HG03039 (cell line): Measurements from ENCODE around the gene RCSD1.
A peak's percentile ranks its signal among the peaks of the same experiment; 100 is the strongest.

Experiments used
- ATAC-seq: cut with Tn5 transposase; IDR thresholded peaks from one replicate; pipeline ENCODE4 v1.9.1; 2021; ENCODE audit warnings: mild to moderate bottlenecking, moderate library complexity; ENCODE audit not compliant: unreplicated experiment

Gene RCSD1

GRCh38 chr1:167663002-167663772 lies 33.2 kb downstream of the RCSD1 start:
- ATAC-seq = peak; percentile 67

DNA sequence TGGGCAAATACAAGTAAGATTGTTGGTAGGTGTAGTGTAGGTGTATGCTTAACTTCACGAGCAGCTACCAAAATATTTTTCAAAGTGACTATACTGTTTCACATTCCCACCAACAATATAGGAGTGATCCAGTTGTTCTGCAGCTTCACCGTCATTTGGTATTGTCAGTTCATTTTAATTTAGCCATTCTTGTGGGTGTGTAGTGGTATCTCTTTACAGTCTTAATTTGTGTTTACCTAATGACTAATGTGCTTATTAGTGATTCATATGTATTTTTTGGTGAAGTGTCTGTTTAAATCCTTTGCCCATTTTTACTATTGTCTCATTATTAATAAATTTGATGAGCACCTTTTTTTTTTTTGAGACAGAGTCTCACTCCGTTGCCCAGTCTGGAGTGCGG lies 35.4 kb downstream of the RCSD1 start:
- no peak for ATAC-seq

DNA sequence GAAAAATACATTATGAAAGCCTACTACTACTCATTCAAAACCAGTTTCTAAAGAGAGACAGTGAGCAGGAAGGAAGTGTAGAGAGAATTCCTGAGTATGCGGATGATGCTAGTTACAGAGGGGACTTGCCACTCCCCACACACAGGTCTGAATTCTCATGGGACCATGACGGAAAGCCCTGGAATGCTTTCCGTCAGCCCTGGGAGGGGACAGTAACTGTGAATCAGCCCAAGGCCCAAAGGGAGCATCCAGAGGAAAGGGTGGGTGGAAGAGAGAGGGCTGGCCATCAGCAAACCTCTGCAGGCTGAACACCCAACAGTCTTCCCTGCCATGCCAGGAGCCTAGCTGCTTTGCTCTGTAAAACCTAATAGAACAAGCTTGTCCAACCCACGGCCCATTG lies 36.4 kb downstream of the RCSD1 start:
- ATAC-seq = no peak

- no peak for ATAC-seq
These were observed 37.5 kb downstream of the RCSD1 start for GRCh38 chr1:167667536-167667935.

DNA sequence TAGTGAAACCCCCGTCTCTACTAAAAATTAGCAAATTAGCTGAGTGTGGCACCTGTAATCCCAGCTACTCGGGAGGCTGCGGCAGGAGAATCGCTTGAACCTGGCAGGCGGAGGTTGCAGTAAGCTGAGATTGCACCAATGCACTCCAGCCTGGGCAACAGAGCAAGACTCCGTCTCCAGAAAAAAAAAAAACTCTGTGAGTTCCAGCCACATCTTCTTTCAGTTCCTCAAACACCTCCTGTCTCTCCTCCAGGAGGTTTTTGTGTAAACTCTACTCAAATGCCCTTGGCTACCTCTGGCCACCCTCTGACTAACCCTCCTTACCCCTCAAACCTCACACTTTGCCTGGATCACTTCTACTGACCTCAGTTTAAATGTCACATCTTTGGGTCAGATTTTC lies 38.1 kb downstream of the RCSD1 start:
- peak; percentile 42 for ATAC-seq

DNA sequence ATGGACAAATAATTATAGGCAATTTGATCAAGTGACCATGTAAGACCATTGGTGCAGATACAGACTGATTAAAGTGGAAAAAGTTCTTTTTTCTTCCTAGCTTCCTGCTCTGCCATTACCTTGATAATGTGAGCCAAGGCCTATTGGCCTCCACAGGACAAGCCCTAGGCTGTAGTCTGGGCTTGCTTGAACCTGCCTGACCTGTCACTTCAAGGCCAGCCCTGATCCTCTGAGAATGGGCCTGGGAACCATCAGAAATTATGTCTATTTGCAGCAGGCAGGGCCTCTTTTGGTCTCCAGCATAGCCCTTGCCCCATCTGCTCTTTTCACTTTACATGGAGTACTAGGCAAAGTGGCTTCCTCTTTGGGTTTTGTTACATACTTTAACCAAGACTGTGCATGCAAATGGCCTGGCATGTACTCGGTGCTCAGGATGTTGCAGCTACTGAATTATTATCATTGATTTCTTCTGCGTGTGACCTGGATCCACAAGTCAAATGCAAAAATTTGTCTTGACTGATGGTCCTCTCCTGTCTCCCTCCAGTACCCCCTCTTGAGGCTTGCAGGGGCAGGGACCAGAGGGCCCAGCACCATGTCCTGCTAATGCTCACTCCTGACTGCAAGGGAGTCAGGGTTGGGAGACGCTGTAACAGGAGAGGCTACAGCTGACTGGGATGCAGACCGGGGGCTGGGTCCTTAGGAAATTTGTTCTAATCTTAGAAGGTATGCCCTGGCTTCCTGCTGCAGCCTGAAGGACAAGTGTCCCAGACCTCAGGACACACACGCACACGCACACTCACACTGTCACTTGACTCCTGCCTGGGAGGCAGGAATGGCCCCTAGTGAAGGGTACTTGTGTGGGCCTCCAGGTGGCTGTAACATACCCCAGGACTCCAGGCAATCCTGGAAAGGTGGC lies 39.4 kb downstream of the RCSD1 start:
- ATAC-seq = peak; percentile 51

DNA sequence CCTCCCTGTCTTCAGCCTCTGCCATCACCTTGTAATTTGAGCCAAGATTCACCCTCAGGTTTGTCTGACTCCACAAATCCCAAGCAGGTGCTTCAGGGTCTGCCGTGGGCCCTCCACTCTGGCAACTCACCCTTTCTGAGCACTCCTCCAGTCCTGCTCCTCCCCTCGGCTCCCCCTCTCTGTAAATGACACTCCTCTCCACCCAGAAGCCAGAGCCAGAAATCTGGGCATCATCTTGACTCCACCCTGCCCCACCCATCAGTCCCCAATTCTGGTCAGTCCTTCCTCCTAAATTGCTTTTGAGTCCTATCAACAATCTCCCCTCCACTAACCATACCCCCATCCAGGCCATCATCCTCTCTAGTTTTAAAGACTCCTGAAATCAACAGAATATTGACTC lies 40.5 kb downstream of the RCSD1 start:
- no peak for ATAC-seq

DNA sequence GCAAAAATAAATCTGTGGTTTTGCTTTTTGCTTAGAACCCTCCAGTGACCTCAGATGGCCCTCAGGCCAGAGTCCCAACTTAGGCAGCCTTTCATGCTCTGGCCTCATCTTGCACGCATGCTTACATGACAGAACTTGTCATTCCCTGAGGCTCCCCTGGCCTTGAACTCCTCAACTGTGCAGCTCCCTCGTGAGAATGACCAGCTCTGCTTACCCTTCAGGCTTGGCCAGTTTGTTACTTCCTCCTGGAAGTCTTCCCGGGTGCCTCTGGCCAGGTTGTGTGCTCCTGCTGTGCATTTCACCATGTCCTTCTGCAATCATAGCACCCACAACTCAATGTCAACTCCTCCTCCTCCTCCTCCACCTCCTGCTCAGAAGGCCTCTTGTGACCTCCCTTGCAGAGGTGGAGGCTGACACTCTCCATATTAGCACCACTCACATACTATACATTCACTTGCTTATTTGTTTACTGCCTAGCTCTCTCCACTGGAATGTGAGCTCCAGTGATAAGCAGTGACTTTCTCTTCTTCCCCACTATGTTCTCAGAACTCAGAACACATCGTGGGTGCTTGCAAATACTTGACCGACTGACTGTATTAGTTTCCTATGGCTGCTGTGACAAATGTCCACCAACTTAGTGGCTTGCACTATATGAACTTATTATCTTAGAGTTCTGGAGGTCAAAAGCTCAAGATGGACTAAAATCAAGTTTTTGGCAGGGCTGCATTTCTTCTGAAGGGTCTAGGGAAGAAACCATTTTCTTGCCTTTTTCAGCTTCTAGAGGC lies 41.9 kb downstream of the RCSD1 start:
- no peak for ATAC-seq

DNA sequence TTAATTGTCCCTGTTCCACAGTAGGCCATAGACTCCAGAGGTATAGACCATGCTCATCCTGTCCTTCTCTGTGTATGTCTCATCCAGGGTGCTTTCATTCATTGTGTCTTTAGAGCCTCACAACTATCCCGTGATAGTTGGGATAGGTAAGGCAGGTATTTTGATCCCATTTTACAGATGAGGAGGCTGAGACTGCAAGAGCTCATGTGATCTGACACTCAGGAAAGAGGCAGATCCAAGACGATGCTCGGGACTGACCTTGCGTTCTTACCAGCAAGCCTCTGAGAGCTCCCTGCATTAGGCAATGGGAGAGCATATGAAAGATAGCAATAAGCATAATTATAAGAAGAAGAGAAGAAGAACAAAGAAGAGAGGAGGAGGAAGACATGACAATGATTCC lies 42.8 kb downstream of the RCSD1 start:
- ATAC-seq = no peak

GRCh38 chr1:167673265-167673664 lies 43.2 kb downstream of the RCSD1 start:
- no peak for ATAC-seq

DNA sequence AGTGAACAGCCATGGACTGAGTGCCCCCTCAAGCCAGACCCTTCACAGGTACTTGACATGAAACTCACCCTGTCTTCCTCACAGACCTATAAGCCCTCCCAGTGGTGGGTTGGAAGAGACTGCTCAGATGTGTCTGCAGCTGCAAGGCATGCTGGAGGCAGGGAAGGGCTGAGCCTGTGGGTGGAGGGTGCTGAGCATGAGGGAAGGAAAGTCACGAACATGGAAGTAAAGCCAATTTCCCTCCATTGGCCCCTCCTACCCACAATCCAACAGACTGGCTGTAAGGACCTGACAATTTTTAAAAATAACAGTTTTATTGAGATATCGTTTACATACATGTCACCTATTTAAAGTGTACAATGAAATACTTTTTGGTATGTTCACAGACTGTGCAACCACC lies 44.1 kb downstream of the RCSD1 start:
- no peak for ATAC-seq

GRCh38 chr1:167675440-167675839 lies 45.4 kb downstream of the RCSD1 start:
- no peak for ATAC-seq

DNA sequence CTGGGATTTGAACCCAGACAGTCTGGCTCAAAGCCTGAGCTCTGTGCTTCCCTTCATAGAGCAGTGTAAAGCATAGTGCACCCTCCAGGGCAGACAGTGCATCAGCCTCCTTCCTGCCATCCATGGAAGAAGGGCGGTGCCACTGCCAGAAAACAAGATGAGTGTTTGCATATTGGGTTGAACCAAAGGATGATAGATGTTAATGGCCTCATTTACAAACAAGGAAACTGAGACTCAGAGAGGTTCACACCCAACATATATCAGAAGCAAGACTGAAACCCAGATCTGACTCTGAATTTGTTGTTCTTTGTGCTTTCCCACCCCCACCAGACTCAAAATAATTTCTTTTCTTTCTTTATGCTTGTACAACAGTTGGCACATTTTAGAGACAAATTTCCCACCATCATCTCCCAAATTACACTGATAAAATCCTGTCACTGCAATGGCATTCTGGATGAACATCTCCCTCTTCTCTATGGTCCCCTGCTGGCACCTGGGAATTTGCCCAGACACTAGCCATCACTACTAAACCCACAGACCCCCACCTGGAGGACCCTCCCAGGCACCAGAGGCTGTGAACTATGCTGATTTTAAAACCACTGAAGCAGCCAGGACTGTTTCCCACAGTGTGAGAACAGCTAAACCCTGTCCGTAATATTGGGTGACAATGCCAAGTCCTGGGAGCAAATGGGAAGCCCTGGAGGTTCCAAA lies 46.3 kb downstream of the RCSD1 start:
- ATAC-seq = no peak

GRCh38 chr1:167676916-167677848 lies 47.1 kb downstream of the RCSD1 start:
- no peak for ATAC-seq

DNA sequence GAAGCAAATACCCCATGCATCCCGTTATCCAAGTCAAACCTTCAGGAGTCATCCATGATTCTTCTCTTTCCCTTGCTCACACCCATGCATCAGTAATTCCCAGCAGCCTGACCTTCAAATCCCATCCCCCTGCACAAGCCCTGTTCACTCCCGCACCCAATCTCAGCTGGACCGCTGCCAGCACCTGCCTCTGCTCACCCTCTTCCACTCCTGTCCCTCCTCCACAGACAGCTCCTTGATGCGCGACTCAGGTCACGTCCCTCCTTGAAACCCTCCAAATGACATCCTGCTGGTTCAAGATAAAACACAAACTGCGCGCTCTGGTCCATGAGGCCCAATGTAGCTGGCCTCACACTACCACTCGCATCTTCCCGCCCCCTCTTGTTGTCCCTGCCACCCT lies 48.4 kb downstream of the RCSD1 start:
- ATAC-seq = no peak

DNA sequence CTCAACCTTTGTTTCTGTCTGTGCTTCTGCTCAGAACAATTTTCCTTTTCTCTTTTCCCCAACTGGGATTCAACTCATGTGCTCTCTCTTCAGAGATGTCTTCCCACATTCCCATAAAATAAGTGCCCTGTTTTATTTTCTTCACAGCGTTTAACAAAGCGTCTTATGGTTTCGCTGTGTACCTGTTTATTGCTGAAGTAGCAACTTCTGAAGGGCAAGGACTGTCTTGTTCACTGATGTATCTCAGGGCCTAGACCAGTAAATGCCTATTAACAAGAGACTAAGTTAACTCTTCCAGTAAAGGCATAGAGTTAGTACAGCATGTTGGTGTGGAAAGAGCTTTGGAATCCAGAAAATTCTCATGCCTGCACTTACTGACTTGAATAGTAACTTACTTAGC lies 48.8 kb downstream of the RCSD1 start:
- no peak for ATAC-seq

GRCh38 chr1:167679714-167680113 lies 49.7 kb downstream of the RCSD1 start:
- no peak for ATAC-seq

- no peak for ATAC-seq
These were observed 51.0 kb downstream of the RCSD1 start for GRCh38 chr1:167681024-167681423.

- ATAC-seq = no peak
These were observed 51.5 kb downstream of the RCSD1 start for GRCh38 chr1:167681451-167682098.
